ENCODE results near the gene ATP8A2. TPM values are rescaled to one million over a fixed set of nuclear protein-coding genes. Genes with fewer than 3 reads are reported as not detected.
"Not testable (repeated sequence)": the region's sequence is repeated elsewhere in the genome, so short reads cannot be mapped to it uniquely, and the experiment has no call there.

The ATP8A2 gene
- total RNA-seq, 2 donors from 2014 or later, result 0.41 to 1.6 TPM

- DNase-seq (ENCODE audit: low spot score) (no peak), ATAC-seq (ENCODE audit: insufficient number of reproducible peaks, low FRiP score, low read depth) (no peak)
- H3K9me3 ChIP-seq, result no peaks in the 10 kb centered on the region
- no peaks in the 10 kb centered on the region for H3K27me3 ChIP-seq (replicated peaks; ENCODE audit: insufficient read depth)
- H3K27ac ChIP-seq, result no peak overlapping the region
- TF ChIP-seq CTCF (IDR thresholded peaks at IDR 0.05), result no peak
- no peaks in the 10 kb centered on the region for H3K4me1 ChIP-seq (ENCODE audit: control insufficient read depth in 1 of 2, low read depth in 2 of 2)
- H3K4me3 ChIP-seq, result no peak overlapping the region
- H3K36me3 ChIP-seq, result no peaks in the 10 kb centered on the region
Measured at GRCh38 chr13:25541434-25542123, 169.8 kb downstream of the ATP8A2 start.

- not testable (repeated sequence) for ATAC-seq (ENCODE audit: insufficient number of reproducible peaks, low FRiP score, low read depth); H3K4me1 ChIP-seq (ENCODE audit: control insufficient read depth in 1 of 2, low read depth in 2 of 2); DNase-seq (ENCODE audit: low spot score); H3K36me3 ChIP-seq; H3K27me3 ChIP-seq (replicated peaks; ENCODE audit: insufficient read depth); H3K27ac ChIP-seq; H3K9me3 ChIP-seq; H3K4me3 ChIP-seq
Measured at GRCh38 chr13:25548991-25549390, 177.2 kb downstream of the ATP8A2 start.

GRCh38 chr13:25561812-25562211 is 190.0 kb downstream of the ATP8A2 start:
- no peak overlapping the region for H3K27ac ChIP-seq
- TF ChIP-seq CTCF (IDR thresholded peaks at IDR 0.05), result no peak
- ATAC-seq (ENCODE audit: insufficient number of reproducible peaks, low FRiP score, low read depth) (no peak), DNase-seq (ENCODE audit: low spot score) (no peak)
- H3K36me3 ChIP-seq, result no peaks in the 10 kb centered on the region
- H3K4me1 ChIP-seq (ENCODE audit: control insufficient read depth in 1 of 2, low read depth in 2 of 2), result no peaks in the 10 kb centered on the region
- H3K9me3 ChIP-seq, result no peaks in the 10 kb centered on the region
- no peak overlapping the region for H3K4me3 ChIP-seq
- no peaks in the 10 kb centered on the region for H3K27me3 ChIP-seq (replicated peaks; ENCODE audit: insufficient read depth)

- Histone ChIP-seq H3K9me3 (no peaks in the 10 kb centered on the region), H3K27me3 (replicated peaks; ENCODE audit: insufficient read depth) (no peaks in the 10 kb centered on the region), H3K4me1 (ENCODE audit: control insufficient read depth in 1 of 2, low read depth in 2 of 2) (no peaks in the 10 kb centered on the region), H3K27ac (no peak overlapping the region), H3K36me3 (no peaks in the 10 kb centered on the region), H3K4me3 (no peak overlapping the region)
- ATAC-seq (ENCODE audit: insufficient number of reproducible peaks, low FRiP score, low read depth) (no peak), DNase-seq (ENCODE audit: low spot score) (no peak)
- no peak for TF ChIP-seq CTCF (IDR thresholded peaks at IDR 0.05)
Measured at GRCh38 chr13:25570185-25570584, 198.4 kb downstream of the ATP8A2 start.

- no peak for DNase-seq (ENCODE audit: low spot score)
- ATAC-seq (ENCODE audit: insufficient number of reproducible peaks, low FRiP score, low read depth), result no peak
- no peaks in the 10 kb centered on the region for H3K9me3 ChIP-seq
- H3K27me3 ChIP-seq (replicated peaks; ENCODE audit: insufficient read depth), result no peaks in the 10 kb centered on the region
- no peak overlapping the region for H3K4me3 ChIP-seq
- TF ChIP-seq CTCF (IDR thresholded peaks at IDR 0.05), result no peak
- no peaks in the 10 kb centered on the region for H3K4me1 ChIP-seq (ENCODE audit: control insufficient read depth in 1 of 2, low read depth in 2 of 2)
- no peaks in the 10 kb centered on the region for H3K36me3 ChIP-seq
- H3K27ac ChIP-seq, result no peak overlapping the region
Measured at GRCh38 chr13:25571237-25571636, 199.5 kb downstream of the ATP8A2 start.

GRCh38 chr13:25572171-25572570 is 200.4 kb downstream of the ATP8A2 start:
- H3K27me3 ChIP-seq (replicated peaks; ENCODE audit: insufficient read depth); H3K4me1 ChIP-seq (ENCODE audit: control insufficient read depth in 1 of 2, low read depth in 2 of 2); DNase-seq (ENCODE audit: low spot score); H3K36me3 ChIP-seq; H3K27ac ChIP-seq; H3K4me3 ChIP-seq; ATAC-seq (ENCODE audit: insufficient number of reproducible peaks, low FRiP score, low read depth); H3K9me3 ChIP-seq: not testable (repeated sequence)
